Measurements from ENCODE around the gene EEF1A2.

DNA sequence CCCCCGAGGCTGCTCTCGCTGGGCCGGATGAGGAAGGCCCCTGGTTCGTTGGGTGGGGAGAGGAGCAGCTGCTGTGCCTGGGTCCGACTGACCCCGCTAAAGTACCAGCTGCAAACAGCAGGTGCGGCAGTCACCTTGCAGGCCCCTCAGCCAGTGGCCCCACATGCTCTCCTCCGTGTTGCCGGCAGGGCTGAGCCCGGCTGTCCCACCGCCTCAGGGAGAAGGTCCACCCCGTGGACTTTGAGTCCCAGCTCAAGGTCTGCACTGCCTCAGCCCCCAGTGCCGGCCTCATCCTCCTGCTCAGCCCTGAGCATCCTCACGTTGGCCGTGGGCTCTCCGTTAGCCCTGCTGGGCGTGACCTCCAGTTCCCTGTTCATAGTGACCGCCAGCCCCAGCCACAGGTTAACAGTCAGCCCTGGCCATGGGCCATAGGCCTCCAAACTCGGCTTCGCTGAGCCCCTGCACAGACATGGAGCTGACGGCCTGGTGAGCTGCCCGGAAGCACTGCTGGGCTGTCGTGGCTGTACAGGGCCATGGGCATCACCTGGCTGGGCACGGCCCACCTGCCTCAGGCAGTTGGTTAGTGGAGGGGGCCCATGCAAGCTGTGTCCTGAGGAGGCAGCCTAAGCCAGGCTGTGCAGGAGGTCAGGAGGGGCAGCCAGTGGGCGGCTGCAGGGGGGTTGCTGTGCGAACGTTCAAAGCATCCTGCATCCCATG lies 45.5 kb upstream of the EEF1A2 start:
- TF ChIP-seq PAX5 (IDR thresholded peaks at IDR 0.05; ENCODE audit: insufficient read depth, low read length, severe bottlenecking) (no peak), POLR2A (IDR thresholded peaks at IDR 0.05; ENCODE audit: low read depth, low read length) (no peak), TAF1 (IDR thresholded peaks at IDR 0.05; ENCODE audit: low read depth, low read length) (no peak), POLR2AphosphoS5 (IDR thresholded peaks at IDR 0.05; ENCODE audit: low read depth, low read length) (no peak), POU2F2 (IDR thresholded peaks at IDR 0.05; ENCODE audit: low read depth, low read length) (no peak), SPI1 (IDR thresholded peaks at IDR 0.05; ENCODE audit: low read depth, low read length) (no peak)

All from GM12891 (cell line).